ENCODE measurements around the gene PI4K2B. TPM values are rescaled to one million over a fixed set of nuclear protein-coding genes. Genes with fewer than 3 reads are reported as not detected.

PI4K2B gene
- total and polyA plus RNA-seq, 2 of the 13 experiments (the other 11 are each of a cell fraction or from before 2014, with no cell fraction given), result 6.9 to 25.8 TPM

GRCh38 chr4:25233737-25234389, at the start of gene PI4K2B (continued):
- TF ChIP-seq ZNF609 (CRISPR knock-in tag; IDR thresholded peaks at IDR 0.05; ENCODE audit: borderline replicate concordance) (peak; percentile 59), THRA (CRISPR knock-in tag; IDR thresholded peaks at IDR 0.05; ENCODE audit: borderline replicate concordance) (peak; percentile 35; the same call in 1 of the 2 replicates), SNAPC5 (CRISPR knock-in tag; IDR thresholded peaks at IDR 0.05; ENCODE audit: borderline replicate concordance) (no peak), POLR2AphosphoS5 (IDR thresholded peaks at IDR 0.05; ENCODE audit: low read depth, low read length) (peak; percentile 80), BRF2 (CRISPR knock-in tag; IDR thresholded peaks at IDR 0.05) (0 out of 2 replicates have a peak, but pooled peaks have one; percentile 37), TARDBP (CRISPR knock-in tag; IDR thresholded peaks at IDR 0.05) (no peak), ZNF350 (CRISPR knock-in tag; IDR thresholded peaks at IDR 0.05; ENCODE audit: borderline replicate concordance, low read depth) (0 out of 2 replicates have a peak, but pooled peaks have one; percentile 24), ZNF839 (CRISPR knock-in tag; IDR thresholded peaks at IDR 0.05; ENCODE audit: borderline replicate concordance) (no peak), PCBP1 (IDR thresholded peaks at IDR 0.05; ENCODE audit: borderline replicate concordance, low read depth, low read length) (no peak), ZBTB7B (CRISPR knock-in tag; IDR thresholded peaks at IDR 0.05) (0 out of 2 replicates have a peak, but pooled peaks have one; percentile 4), PAXIP1 (CRISPR knock-in tag; conservative IDR thresholded peaks at IDR 0.05) (no peak), WIZ (CRISPR knock-in tag; IDR thresholded peaks at IDR 0.05) (no peak), ZNF891 (CRISPR knock-in tag; IDR thresholded peaks at IDR 0.05) (peak; percentile 38), SKI (IDR thresholded peaks at IDR 0.05; ENCODE audit: partially characterized antibody) (peak; percentile 59), E2F2 (CRISPR knock-in tag; IDR thresholded peaks at IDR 0.05; ENCODE audit: borderline replicate concordance) (no peak), ELF3 (CRISPR knock-in tag; IDR thresholded peaks at IDR 0.05) (peak; percentile 50; the same call in 1 of the 2 replicates)

All from HepG2 (cell line).